ENCODE results near the gene GABARAP. TPM values are rescaled to one million over a fixed set of nuclear protein-coding genes. Genes with fewer than 3 reads are reported as not detected.
A peak's percentile ranks its signal among the peaks of the same experiment; 100 is the strongest.
"Not testable (repeated sequence)": the region's sequence is repeated elsewhere in the genome, so short reads cannot be mapped to it uniquely, and the experiment has no call there.

The GABARAP gene
- total RNA-seq, 6 experiments from 2014 or later: 238 to 330 (median 244) TPM

- Histone ChIP-seq H3K36me3 (peaks cover 0 to 29% (median 10%) of the 10 kb centered on the region in 4 donors), H3K27me3 (no peaks in the 10 kb centered on the region), H3K27ac (no peak overlapping the region), H3K4me1 (peaks cover 0 to 28% (median 8%) of the 10 kb centered on the region in 4 donors), H3K4me3 (no peak overlapping the region), H3K9me3 (no peaks in the 10 kb centered on the region)
- WGBS (ENCODE audit: insufficient coverage, low coverage, low lambda C conversion rate, missing lambda C conversion rate): 90% methylated on average over 4 of the region's 6 CpGs
- intact Hi-C loops (cut with DNase I): no loop called here
- no peak for ATAC-seq
- TF ChIP-seq POLR2A (IDR thresholded peaks at IDR 0.05) (no peak), CTCF (IDR thresholded peaks at IDR 0.05) (no peak)
- no peak for DNase-seq
These were observed 7.0 kb upstream of the GABARAP start for GRCh38 chr17:7249214-7249613.

GRCh38 chr17:7248796-7249195 lies 6.5 kb upstream of the GABARAP start:
- no peak overlapping the region for H3K27ac ChIP-seq
- intact Hi-C loops (cut with DNase I): no loop called here
- ATAC-seq (no peak), DNase-seq (no peak)
- H3K9me3 ChIP-seq: no peaks in the 10 kb centered on the region
- H3K4me1 ChIP-seq: peaks cover 0 to 28% (median 8%) of the 10 kb centered on the region in 4 donors
- TF ChIP-seq POLR2A (IDR thresholded peaks at IDR 0.05): no peak
- TF ChIP-seq CTCF (IDR thresholded peaks at IDR 0.05): no peak
- peaks cover 0 to 30% (median 11%) of the 10 kb centered on the region in 4 donors for H3K36me3 ChIP-seq
- 61% methylated on average over 3 of the region's 4 CpGs for WGBS (ENCODE audit: insufficient coverage, low coverage, low lambda C conversion rate, missing lambda C conversion rate)
- no peak overlapping the region for H3K4me3 ChIP-seq
- no peaks in the 10 kb centered on the region for H3K27me3 ChIP-seq

- Histone ChIP-seq H3K27ac (no peak overlapping the region), H3K9me3 (no peaks in the 10 kb centered on the region), H3K36me3 (peaks cover 0 to 30% (median 11%) of the 10 kb centered on the region in 4 donors), H3K4me1 (peaks cover 0 to 23% (median 6%) of the 10 kb centered on the region in 4 donors), H3K4me3 (no peak overlapping the region), H3K27me3 (no peaks in the 10 kb centered on the region)
- ATAC-seq (no peak), DNase-seq (no peak)
- intact Hi-C loops (cut with DNase I): no loop called here
- WGBS (ENCODE audit: insufficient coverage, low coverage, low lambda C conversion rate, missing lambda C conversion rate): 89% methylated on average over 5 of the region's 5 CpGs
- TF ChIP-seq POLR2A (IDR thresholded peaks at IDR 0.05) (no peak), CTCF (IDR thresholded peaks at IDR 0.05) (no peak)
These were observed 4.5 kb upstream of the GABARAP start for GRCh38 chr17:7246779-7247178.

GRCh38 chr17:7243838-7244237 lies 1.6 kb upstream of the GABARAP start:
- peaks cover 5 to 40% (median 18%) of the 10 kb centered on the region in 4 donors for H3K36me3 ChIP-seq
- peak overlapping the region in 2 of 3 donors; percentile 97 to 99 for H3K27ac ChIP-seq
- WGBS (ENCODE audit: insufficient coverage, low coverage, low lambda C conversion rate, missing lambda C conversion rate): 67% methylated on average over 6 of the region's 10 CpGs
- H3K4me3 ChIP-seq: peak overlapping the region in 2 of 3 donors; percentile 84 to 90
- H3K9me3 ChIP-seq; intact Hi-C loops (cut with DNase I); DNase-seq; ATAC-seq; H3K27me3 ChIP-seq: not testable (repeated sequence)
- peaks cover 0 to 27% (median 8%) of the 10 kb centered on the region in 4 donors for H3K4me1 ChIP-seq

- intact Hi-C loops (cut with DNase I): no loop called here
- DNase-seq (no peak), ATAC-seq (no peak)
- no peaks in the 10 kb centered on the region for H3K27me3 ChIP-seq
- peak overlapping the region; percentile 84 to 90 (median 88) for H3K4me3 ChIP-seq
- WGBS (ENCODE audit: insufficient coverage, low coverage, low lambda C conversion rate, missing lambda C conversion rate): 6% methylated on average over 2 of the region's 2 CpGs
- H3K9me3 ChIP-seq: no peaks in the 10 kb centered on the region
- H3K4me1 ChIP-seq: peaks cover 0 to 23% (median 8%) of the 10 kb centered on the region in 4 donors
- TF ChIP-seq POLR2A (IDR thresholded peaks at IDR 0.05) (no peak), CTCF (IDR thresholded peaks at IDR 0.05) (no peak)
- peak overlapping the region; percentile 95 to 99 (median 97) for H3K27ac ChIP-seq
- H3K36me3 ChIP-seq: peaks cover 5 to 40% (median 18%) of the 10 kb centered on the region in 4 donors
These were observed 1.1 kb upstream of the GABARAP start for GRCh38 chr17:7243453-7243729.
